HEK293 (cell line): Measurements from ENCODE around the gene TLL2.

Source experiments
- CTCF ChIA-PET: fragments of 350-600 bp; formaldehyde crosslinking; extraction: SDS; loops from one replicate; lab custom pipeline; 2021; ENCODE audit warnings: antibody characterized with exemption; lab: Yijun Ruan, JAX
- POLR2A ChIA-PET: fragments of 300-600 bp; formaldehyde crosslinking; extraction: SDS; loops from one replicate; lab custom pipeline; 2020; ENCODE audit warnings: antibody characterized with exemption, inconsistent platforms; lab: Yijun Ruan, JAX
- H3K27ac ChIP-seq: fragments of 200-500 bp; sonication (Bioruptor generic); 2 replicates; pipeline ENCODE4 v1.5.1; 2014; ENCODE audit warnings: low read depth, low read length, control low read depth, inconsistent platforms; ENCODE audit errors: extremely low read depth
- H3K36me3 ChIP-seq, 2 experiments: fragments of 200-500 bp in 1 of 2; sonication (Bioruptor generic) in 1 of 2; 1 replicate in 1 of 2; 2 replicates in 1 of 2; pipeline ENCODE4 v1.5.1; 2014 to 2017; ENCODE audit warnings: inconsistent platforms in 2 of 2, low read length in 2 of 2; ENCODE audit not compliant: control insufficient read depth in 2 of 2, insufficient read depth in 1 of 2
- H3K4me1 ChIP-seq: fragments of 200-500 bp; sonication (Bioruptor generic); 2 replicates; pipeline ENCODE4 v1.5.1; 2014; ENCODE audit warnings: mild to moderate bottlenecking, low read length, inconsistent platforms; ENCODE audit not compliant: control insufficient read depth, insufficient read depth
- H3K4me3 ChIP-seq: 2 replicates; pipeline ENCODE4 v1.5.1; 2011; ENCODE audit warnings: low read depth, mild to moderate bottlenecking, control low read depth, low read length, moderate library complexity
- H3K9me3 ChIP-seq: fragments of 200-500 bp; sonication (Bioruptor generic); 2 replicates; pipeline ENCODE4 v1.5.1; 2014; ENCODE audit warnings: low read depth, low read length, inconsistent platforms; ENCODE audit not compliant: control insufficient read depth, insufficient read depth
- IKZF3 ChIP-seq: fragments of 450-650 bp; IDR thresholded peaks from 2 replicates; pipeline ENCODE4 v1.5.0; 2018; ENCODE audit warnings: missing biosample characterization, mild to moderate bottlenecking, missing genetic modification characterization, moderate library complexity
- KLF10 ChIP-seq: fragments of 450-650 bp; IDR thresholded peaks from 2 replicates; pipeline ENCODE4 v1.5.1; 2018; ENCODE audit warnings: missing biosample characterization, mild to moderate bottlenecking, missing genetic modification characterization
- KLF17 ChIP-seq: fragments of 450-650 bp; formaldehyde crosslinking; IDR thresholded peaks from 2 replicates; pipeline ENCODE4 v1.5.1; 2016; ENCODE audit warnings: missing biosample characterization, missing genetic modification characterization
- PRDM1 ChIP-seq: fragments of 450-650 bp; formaldehyde crosslinking; IDR thresholded peaks from 2 replicates; pipeline ENCODE4; 2016; ENCODE audit warnings: missing biosample characterization, missing genetic modification characterization
- SCRT1 ChIP-seq: fragments of 450-650 bp; formaldehyde crosslinking; IDR thresholded peaks from 2 replicates; pipeline ENCODE4 v1.5.1; 2016; ENCODE audit warnings: missing biosample characterization, missing genetic modification characterization, borderline replicate concordance
- SCRT2 ChIP-seq: fragments of 450-650 bp; formaldehyde crosslinking; IDR thresholded peaks from 2 replicates; pipeline ENCODE4 v1.5.1; 2016; ENCODE audit warnings: missing biosample characterization, missing genetic modification characterization
- ZNF114 ChIP-seq: fragments of 450-650 bp; formaldehyde crosslinking; IDR thresholded peaks from 2 replicates; pipeline ENCODE4 v1.5.0; 2017; ENCODE audit warnings: missing biosample characterization, missing genetic modification characterization
- ZNF138 ChIP-seq: fragments of 450-650 bp; formaldehyde crosslinking; IDR thresholded peaks from 2 replicates; pipeline ENCODE4 v1.5.1; 2016; ENCODE audit warnings: missing biosample characterization, missing genetic modification characterization, borderline replicate concordance
- ZNF37A ChIP-seq: fragments of 450-650 bp; IDR thresholded peaks from 2 replicates; pipeline ENCODE4 v1.5.1; 2018; ENCODE audit warnings: missing biosample characterization, missing genetic modification characterization
- ZNF473 ChIP-seq: fragments of 450-650 bp; formaldehyde crosslinking; IDR thresholded peaks from 2 replicates; pipeline ENCODE4 v1.5.1; 2017; ENCODE audit warnings: missing biosample characterization, missing genetic modification characterization
- ZNF530 ChIP-seq: fragments of 450-650 bp; formaldehyde crosslinking; IDR thresholded peaks from 2 replicates; pipeline ENCODE4 v1.5.1; 2016; ENCODE audit warnings: low read depth, missing biosample characterization, missing genetic modification characterization
- ZNF658 ChIP-seq: fragments of 450-650 bp; formaldehyde crosslinking; IDR thresholded peaks from 2 replicates; pipeline ENCODE4; 2016; ENCODE audit warnings: missing biosample characterization, missing genetic modification characterization
- ZNF664 ChIP-seq: fragments of 450-650 bp; formaldehyde crosslinking; IDR thresholded peaks from 2 replicates; pipeline ENCODE4 v1.5.1; 2016; ENCODE audit warnings: missing biosample characterization, missing genetic modification characterization
- ZNF701 ChIP-seq: fragments of 450-650 bp; formaldehyde crosslinking; IDR thresholded peaks from 2 replicates; pipeline ENCODE4 v1.5.1; 2016; ENCODE audit warnings: missing biosample characterization, missing genetic modification characterization
- ZNF843 ChIP-seq: fragments of 450-650 bp; formaldehyde crosslinking; IDR thresholded peaks from 2 replicates; pipeline ENCODE4 v1.5.1; 2016; ENCODE audit warnings: missing biosample characterization, missing genetic modification characterization
- ZSCAN4 ChIP-seq: fragments of 450-650 bp; formaldehyde crosslinking; IDR thresholded peaks from 2 replicates; pipeline ENCODE4 v1.5.1; 2017; ENCODE audit warnings: missing biosample characterization, missing genetic modification characterization
- TF ChIP-seq, protein P1 (sequence below): fragments of 450-650 bp; formaldehyde crosslinking; IDR thresholded peaks from 2 replicates; pipeline ENCODE4 v1.5.1; 2016; ENCODE audit warnings: missing biosample characterization, missing genetic modification characterization
- TF ChIP-seq, protein P2 (sequence below): fragments of 450-650 bp; formaldehyde crosslinking; IDR thresholded peaks from 2 replicates; pipeline ENCODE4 v1.5.1; 2016; ENCODE audit warnings: missing biosample characterization, missing genetic modification characterization

Gene TLL2

DNA sequence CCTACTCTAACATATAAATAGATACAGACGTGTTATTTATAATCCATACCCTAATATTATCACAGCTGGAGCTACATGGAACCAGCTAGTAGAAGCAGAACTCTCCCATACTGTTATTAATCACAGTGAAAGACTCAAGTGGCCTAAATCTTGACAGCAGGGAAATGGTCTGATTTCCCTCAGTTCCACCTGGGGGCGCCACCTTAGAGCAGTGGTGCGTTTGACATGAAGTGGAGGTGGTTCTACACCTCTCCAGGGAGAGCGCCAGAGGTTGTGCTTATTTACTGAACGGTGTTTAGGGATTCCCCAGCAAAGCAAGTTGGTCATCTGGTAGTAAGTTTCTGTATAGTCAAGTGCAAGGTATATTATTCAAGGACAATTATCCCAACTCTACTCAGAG lies 191.9 kb downstream of the TLL2 start:
- ChIA-PET POLR2A (no interaction called here), CTCF (interaction anchor here (0.7 to 3.2 kb wide), 7 partner anchors 12 to 304 kb away, joined by 3 to 27 read pairs (median 4); no protein-coding TSS in a partner anchor)
- H3K4me1 ChIP-seq: no peaks in the 10 kb centered on the region
- H3K9me3 ChIP-seq: no peaks in the 10 kb centered on the region
- no peaks in the 10 kb centered on the region for H3K36me3 ChIP-seq
- H3K27ac ChIP-seq: no peak overlapping the region
- H3K4me3 ChIP-seq: no peak overlapping the region
- TF ChIP-seq ZNF701 (tag by site-specific recombination): no peak
- TF ChIP-seq SCRT2 (tag by site-specific recombination): no peak

DNA sequence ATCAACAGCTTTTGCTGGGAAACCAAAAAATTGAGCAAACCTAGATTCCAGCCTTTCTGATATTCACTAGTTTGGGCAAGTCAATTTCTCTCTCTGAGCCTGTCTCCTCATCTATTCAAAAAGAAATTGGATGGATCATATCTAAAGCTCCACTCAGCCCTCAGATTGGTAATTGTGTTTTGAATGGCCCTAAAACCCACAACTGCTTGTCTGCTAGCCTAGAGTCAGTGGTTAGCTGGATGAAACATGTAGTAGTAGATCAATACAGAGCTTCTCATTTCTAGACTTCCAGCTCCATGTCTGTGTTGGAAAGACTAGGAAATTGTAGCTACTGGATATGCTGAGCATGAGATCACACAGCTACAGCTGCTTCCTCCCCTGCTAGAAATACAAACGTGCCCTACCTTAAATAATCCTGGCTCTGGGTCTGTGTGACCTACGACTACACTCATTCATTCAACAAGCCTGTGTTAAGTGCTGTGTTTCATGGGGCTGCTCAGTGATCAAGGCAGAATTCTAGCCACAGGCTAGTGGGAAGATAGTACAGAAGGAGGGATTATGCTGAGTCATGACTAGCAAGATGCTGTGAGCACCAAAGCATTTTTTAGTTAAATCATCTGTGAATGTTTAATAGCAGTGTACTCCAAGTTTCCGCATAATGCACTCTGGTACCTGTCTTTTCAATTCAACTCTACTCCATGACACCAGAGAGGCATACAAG lies 193.8 kb downstream of the TLL2 start:
- CTCF ChIA-PET: interaction anchor here (0.6 to 1.8 kb wide), 6 partner anchors 16 to 303 kb away, joined by 3 to 8 read pairs (median 4); no protein-coding TSS in a partner anchor
- TF ChIP-seq ZNF138 (no peak), PRDM1 (no peak), IKZF3 (tag by site-specific recombination) (no peak), ZNF473 (no peak), ZNF664 (tag by site-specific recombination) (no peak), KLF10 (tag by site-specific recombination) (no peak), ZSCAN4 (no peak), ZNF114 (no peak), ZNF37A (tag by site-specific recombination) (no peak), ZNF658 (tag by site-specific recombination) (no peak), SCRT1 (tag by site-specific recombination) (no peak), ZNF530 (no peak), ZNF843 (tag by site-specific recombination) (no peak), KLF17 (no peak)
- TF ChIP-seq, protein P1, sequence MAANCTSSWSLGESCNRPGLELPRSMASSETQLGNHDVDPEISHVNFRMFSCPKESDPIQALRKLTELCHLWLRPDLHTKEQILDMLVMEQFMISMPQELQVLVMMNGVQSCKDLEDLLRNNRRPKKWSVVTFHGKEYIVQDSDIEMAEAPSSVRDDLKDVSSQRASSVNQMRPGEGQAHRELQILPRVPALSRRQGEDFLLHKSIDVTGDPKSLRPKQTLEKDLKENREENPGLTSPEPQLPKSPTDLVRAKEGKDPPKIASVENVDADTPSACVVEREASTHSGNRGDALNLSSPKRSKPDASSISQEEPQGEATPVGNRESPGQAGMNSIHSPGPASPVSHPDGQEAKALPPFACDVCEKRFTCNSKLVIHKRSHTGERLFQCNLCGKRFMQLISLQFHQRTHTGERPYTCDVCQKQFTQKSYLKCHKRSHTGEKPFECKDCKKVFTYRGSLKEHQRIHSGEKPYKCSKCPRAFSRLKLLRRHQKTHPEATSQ (tag by site-specific recombination): no peak
- TF ChIP-seq, protein P2, sequence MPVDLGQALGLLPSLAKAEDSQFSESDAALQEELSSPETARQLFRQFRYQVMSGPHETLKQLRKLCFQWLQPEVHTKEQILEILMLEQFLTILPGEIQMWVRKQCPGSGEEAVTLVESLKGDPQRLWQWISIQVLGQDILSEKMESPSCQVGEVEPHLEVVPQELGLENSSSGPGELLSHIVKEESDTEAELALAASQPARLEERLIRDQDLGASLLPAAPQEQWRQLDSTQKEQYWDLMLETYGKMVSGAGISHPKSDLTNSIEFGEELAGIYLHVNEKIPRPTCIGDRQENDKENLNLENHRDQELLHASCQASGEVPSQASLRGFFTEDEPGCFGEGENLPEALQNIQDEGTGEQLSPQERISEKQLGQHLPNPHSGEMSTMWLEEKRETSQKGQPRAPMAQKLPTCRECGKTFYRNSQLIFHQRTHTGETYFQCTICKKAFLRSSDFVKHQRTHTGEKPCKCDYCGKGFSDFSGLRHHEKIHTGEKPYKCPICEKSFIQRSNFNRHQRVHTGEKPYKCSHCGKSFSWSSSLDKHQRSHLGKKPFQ: no peak
- Histone ChIP-seq H3K27ac (no peak overlapping the region), H3K36me3 (no peaks in the 10 kb centered on the region), H3K4me3 (no peak overlapping the region), H3K4me1 (no peaks in the 10 kb centered on the region), H3K9me3 (no peaks in the 10 kb centered on the region)
- POLR2A ChIA-PET: no interaction called here
